Measurements from ENCODE around the gene GATM.
"Not testable (repeated sequence)": the region's sequence is repeated elsewhere in the genome, so short reads cannot be mapped to it uniquely, and the experiment has no call there.

Gene GATM

DNA sequence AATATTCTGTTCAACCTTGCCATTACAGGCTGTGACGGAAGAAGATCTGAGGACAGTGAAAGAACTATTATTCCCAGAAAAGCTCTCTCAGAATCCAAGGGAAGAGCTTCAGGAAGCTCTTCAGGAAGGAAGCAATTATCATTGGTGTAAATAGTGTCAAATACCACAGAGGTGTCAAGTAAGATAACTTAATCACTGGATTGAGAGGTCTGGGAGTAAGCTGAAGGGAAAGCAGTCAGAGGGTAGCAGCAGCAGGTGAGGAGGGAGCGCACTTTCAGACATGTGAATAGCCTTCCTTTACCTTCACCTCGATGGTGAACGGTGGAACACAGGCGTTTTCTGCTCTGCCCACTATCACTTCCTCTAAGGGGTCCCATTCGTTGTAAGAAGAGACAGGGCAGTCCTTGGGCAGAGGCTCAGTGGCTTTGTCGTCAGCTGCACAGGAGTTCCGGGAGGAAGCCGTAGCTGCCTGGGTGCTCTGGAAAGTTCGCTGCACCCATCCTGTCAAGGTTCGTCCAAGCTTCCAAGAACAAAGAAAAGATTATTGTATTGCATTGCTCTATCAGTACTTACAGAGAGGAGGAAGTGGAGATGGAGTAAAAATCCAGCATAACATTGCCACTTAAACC, 1.9 kb downstream of the GATM start:
- no peak overlapping the region for H3K27ac ChIP-seq
- TF ChIP-seq, protein P1, sequence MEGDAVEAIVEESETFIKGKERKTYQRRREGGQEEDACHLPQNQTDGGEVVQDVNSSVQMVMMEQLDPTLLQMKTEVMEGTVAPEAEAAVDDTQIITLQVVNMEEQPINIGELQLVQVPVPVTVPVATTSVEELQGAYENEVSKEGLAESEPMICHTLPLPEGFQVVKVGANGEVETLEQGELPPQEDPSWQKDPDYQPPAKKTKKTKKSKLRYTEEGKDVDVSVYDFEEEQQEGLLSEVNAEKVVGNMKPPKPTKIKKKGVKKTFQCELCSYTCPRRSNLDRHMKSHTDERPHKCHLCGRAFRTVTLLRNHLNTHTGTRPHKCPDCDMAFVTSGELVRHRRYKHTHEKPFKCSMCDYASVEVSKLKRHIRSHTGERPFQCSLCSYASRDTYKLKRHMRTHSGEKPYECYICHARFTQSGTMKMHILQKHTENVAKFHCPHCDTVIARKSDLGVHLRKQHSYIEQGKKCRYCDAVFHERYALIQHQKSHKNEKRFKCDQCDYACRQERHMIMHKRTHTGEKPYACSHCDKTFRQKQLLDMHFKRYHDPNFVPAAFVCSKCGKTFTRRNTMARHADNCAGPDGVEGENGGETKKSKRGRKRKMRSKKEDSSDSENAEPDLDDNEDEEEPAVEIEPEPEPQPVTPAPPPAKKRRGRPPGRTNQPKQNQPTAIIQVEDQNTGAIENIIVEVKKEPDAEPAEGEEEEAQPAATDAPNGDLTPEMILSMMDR (conservative IDR thresholded peaks at IDR 0.05): no peak

DNA sequence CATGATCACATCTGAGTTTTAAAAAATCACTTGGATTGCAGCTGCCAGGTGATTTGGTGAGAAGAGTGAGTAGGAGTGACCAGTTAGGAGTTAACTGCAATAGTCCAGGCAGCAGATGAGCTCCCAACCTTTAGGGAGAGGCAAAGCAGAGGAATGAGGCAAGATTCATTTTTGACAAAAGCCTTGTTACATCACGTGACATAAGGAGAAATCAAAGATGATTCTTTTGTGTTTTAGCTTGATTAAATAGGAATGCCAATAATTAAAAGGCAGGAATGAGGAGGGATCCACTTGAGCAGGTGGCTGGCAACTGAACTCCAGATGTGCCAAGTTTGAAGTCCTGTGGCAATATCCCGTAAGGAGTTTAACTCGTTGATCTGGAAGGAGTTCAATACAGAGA, 2.5 kb downstream of the GATM start:
- H3K27ac ChIP-seq: no peak overlapping the region
- TF ChIP-seq, protein P1 (conservative IDR thresholded peaks at IDR 0.05): no peak

DNA sequence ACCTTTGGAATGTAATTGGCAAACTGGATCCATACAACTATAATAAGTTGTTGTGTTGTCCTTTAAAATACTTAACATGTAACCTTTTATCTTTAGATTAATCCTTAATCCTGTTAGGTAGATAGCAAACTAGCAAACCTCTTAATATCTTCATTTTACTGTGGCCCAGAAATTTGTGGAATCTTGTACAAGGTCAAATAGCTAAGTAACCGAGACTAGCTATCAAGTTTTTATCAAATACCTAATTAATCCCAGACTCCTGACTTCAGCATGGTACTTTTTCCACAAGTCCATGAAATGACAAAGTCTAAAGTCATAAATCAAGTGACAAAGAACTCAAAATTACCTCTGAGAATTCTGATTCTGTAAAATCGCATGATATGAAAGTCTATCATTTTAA, 4.4 kb downstream of the GATM start:
- TF ChIP-seq, protein P1 (conservative IDR thresholded peaks at IDR 0.05): no peak
- peak overlapping the region; percentile 73; the same call in 1 of the 2 replicates for H3K27ac ChIP-seq

DNA sequence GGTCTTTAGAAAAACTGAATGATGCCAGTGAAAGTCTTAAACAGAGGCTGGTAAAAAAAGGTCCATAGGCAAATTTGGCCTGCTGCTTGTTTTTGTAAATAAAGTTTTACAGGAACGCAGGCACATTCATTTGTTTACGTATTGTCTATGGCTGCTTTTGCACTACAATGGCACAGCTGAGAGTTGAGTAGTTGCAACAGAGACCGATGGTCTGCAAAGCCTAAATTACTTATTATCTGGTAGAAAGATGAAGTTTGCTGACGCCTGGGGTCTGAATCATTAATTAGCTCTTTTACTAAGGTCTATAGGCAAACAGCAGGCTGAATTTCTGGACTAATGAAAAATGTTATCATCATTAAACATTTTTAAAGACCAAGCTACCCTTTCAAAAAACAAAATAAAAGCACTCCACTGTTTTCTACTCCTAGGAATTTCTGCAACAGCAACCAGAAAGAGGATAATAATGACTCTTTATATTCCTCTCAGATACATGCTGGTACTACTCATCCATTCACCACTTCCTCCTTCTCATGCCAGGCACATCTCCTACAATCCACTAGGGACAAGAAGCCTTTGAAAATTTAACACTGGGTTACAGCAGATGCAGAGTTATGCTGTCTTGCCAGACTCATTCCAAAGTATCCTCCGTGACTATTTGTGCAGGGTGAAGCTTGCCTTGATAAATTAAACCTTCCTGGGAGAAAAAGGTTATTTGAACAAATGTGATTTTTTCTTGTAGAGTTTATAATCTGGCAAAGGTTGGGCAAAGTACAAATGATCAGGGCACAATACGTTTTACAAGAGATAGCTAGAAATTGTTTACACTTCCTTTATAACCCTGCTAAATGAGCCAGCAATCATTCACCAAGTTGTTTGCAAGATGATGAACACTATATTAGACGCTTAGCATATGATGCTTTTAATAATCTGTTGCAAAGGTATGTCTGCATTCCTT, 6.0 kb downstream of the GATM start:
- H3K27ac ChIP-seq: peak overlapping the region; percentile 73
- TF ChIP-seq, protein P1 (conservative IDR thresholded peaks at IDR 0.05): peak; percentile 56

DNA sequence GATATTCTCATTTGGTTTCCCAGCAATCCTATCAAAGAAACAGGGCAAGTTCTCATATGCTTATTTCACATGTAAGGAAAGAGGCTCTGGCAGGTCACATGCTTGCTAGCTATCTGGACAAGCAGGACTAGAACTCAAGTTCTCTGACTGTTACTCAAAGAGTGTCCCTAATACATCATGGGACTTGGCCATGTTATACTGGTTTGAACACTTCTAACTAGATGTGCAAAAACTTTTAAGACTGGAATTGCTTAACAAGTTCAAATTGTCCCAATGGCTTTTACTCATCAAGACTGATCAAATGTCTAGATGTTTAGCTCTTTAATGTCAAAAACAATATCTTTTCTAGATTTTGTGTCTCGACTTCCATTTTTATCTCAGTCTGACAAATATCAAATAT, 6.8 kb downstream of the GATM start:
- TF ChIP-seq, protein P1 (conservative IDR thresholded peaks at IDR 0.05): no peak
- H3K27ac ChIP-seq: peak overlapping the region; percentile 73

DNA sequence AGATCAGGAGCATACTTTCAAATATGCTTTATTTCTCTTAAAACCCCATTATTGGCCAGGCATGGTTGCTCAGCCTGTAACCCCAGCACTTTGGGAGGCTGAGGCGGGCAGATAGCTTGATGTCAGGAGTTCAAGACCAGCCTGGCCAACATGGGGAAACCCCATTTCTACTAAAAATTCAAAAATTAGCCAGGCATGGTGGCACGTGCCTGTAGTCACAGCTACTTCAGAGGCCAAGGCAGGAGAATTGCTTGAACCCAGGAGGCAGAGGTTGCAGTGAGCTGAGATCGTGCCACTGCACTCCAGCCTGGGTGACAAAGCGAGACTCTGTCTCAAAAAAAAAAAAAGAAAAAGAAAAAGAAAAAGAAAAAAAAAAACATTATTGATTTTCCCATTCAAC, 8.3 kb downstream of the GATM start:
- H3K27ac ChIP-seq: not testable (repeated sequence)

DNA sequence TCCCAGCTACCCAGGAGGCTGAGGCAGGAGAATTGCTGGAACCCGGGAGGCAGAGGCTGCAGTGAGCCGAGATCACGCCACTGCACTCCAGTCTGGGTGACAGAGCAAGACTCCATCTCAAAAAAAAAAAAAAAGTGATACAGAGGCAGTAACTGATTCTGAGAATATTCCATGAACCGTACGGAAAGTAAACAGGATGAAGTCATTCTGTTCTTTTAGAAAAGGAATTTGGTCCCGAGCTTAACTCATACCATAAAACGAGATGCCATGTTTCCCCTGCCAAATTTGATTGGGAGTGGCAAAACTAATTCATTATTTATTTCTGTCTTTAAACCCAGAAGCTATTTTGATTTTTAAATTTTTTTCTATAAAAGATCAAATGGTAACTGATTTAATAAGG, 11.1 kb downstream of the GATM start:
- H3K27ac ChIP-seq: not testable (repeated sequence)

DNA sequence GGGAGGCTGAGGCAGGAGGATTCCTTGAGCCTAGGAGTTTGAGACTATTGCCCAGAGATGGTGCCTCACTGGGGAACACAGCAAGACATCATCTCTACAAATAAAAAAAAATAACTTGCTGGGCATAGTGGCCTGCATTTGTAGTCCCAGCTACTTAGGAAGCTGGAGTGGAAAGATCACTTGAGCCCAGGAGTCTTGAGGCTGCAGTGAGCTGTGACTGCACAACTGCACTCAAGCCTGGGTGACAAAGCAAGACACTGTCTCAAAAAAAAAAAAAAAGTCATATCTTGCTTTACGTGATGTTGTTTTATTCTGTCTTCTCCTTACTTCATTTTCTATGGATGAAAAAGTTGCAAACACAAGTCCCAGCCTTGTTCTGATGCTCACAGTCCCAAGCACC, 14.1 kb downstream of the GATM start:
- no peak overlapping the region for H3K27ac ChIP-seq
- TF ChIP-seq, protein P1 (conservative IDR thresholded peaks at IDR 0.05): no peak
